T-helper 9 cell (primary cell): ENCODE measurements around the gene C1QL4.
A peak's percentile ranks its signal among the peaks of the same experiment; 100 is the strongest.

ENCODE experiments used
- DNase-seq: peaks from one replicate; pipeline ENCODE4 v3.0.0-alpha.2; 2020

The C1QL4 gene

GRCh38 chr12:49347311-49348193 is 10.6 kb upstream of the C1QL4 start:
- DNase-seq, result peak; percentile 83

GRCh38 chr12:49346659-49347310 is 9.8 kb upstream of the C1QL4 start, which contains the start of gene DNAJC22:
DNAJC22 (plus strand) TSS chr12:49346888; CDS start chr12:49348873, 1,985 bp downstream.
- no peak for DNase-seq

- no peak for DNase-seq
These were observed 9.1 kb upstream of the C1QL4 start for GRCh38 chr12:49345825-49346658.

- DNase-seq, result no peak
These were observed 8.2 kb upstream of the C1QL4 start for GRCh38 chr12:49345051-49345824.

GRCh38 chr12:49344486-49345050 is 7.6 kb upstream of the C1QL4 start:
- DNase-seq, result no peak

GRCh38 chr12:49342914-49343731 is 6.1 kb upstream of the C1QL4 start:
- no peak for DNase-seq

GRCh38 chr12:49342066-49342913 is 5.3 kb upstream of the C1QL4 start:
- DNase-seq, result peak; percentile 67

GRCh38 chr12:49341777-49342065 is 4.7 kb upstream of the C1QL4 start:
- DNase-seq, result no peak

- no peak for DNase-seq
These were observed 4.2 kb upstream of the C1QL4 start for GRCh38 chr12:49340971-49341776.

- DNase-seq, result no peak
These were observed 3.3 kb upstream of the C1QL4 start for GRCh38 chr12:49340095-49340870.

GRCh38 chr12:49339464-49339861 is 2.5 kb upstream of the C1QL4 start:
- no peak for DNase-seq

GRCh38 chr12:49338830-49339463 is 2.0 kb upstream of the C1QL4 start:
- no peak for DNase-seq

GRCh38 chr12:49335955-49336644 is 888 bp downstream of the C1QL4 start:
- DNase-seq, result no peak

GRCh38 chr12:49335118-49335954 is 1.7 kb downstream of the C1QL4 start:
- no peak for DNase-seq

GRCh38 chr12:49334681-49335080 is 2.3 kb downstream of the C1QL4 start:
- no peak for DNase-seq

GRCh38 chr12:49334226-49334625 is 2.8 kb downstream of the C1QL4 start:
- no peak for DNase-seq
